PC-3 (cell line): ENCODE data around the gene SHROOM3. TPM values are rescaled to one million over a fixed set of nuclear protein-coding genes. Genes with fewer than 3 reads are reported as not detected.
"Not testable (repeated sequence)": the region's sequence is repeated elsewhere in the genome, so short reads cannot be mapped to it uniquely, and the experiment has no call there.

Experiments used
- ATAC-seq: fragments of 200-7000 bp; cut with Tn5 transposase; 2 replicates; pipeline ENCODE4 v1.9.1; 2020; ENCODE audit warnings: mild to moderate bottlenecking, moderate library complexity
- BruUV-seq: library from RNA; stranded (reverse); fragments of 400-500 nt; replicated peaks from 2 replicates; lab custom pipeline; 2021; lab: Mats Ljungman, UMichigan
- CTCF ChIA-PET: fragments of 300-600 bp; sonication (Branson Sonifier 250); formaldehyde crosslinking; loops from one replicate; lab custom pipeline; 2022; ENCODE audit warnings: antibody characterized with exemption; lab: Charles Lee
- POLR2A ChIA-PET: fragments of 300-600 bp; sonication (Branson Sonifier 250); formaldehyde crosslinking; loops from one replicate; lab custom pipeline; 2022; ENCODE audit warnings: antibody characterized with exemption; ENCODE audit not compliant: unreplicated experiment; lab: Charles Lee
- DNase-seq: peaks from one replicate; pipeline ENCODE4 v3.0.0-alpha.2; 2015
- H2AFZ ChIP-seq: fragments of 300-600 bp; sonication (generic); 2 replicates; pipeline ENCODE4 v1.6.0; 2016; ENCODE audit warnings: antibody characterized with exemption, low read length
- H3F3A ChIP-seq: fragments of 300-600 bp; sonication (generic); one replicate; pipeline ENCODE4 v1.6.0; 2017; ENCODE audit warnings: antibody characterized with exemption, low read length, control low read depth, mild to moderate bottlenecking; ENCODE audit not compliant: unreplicated experiment
- H3K27ac ChIP-seq: fragments of 300-600 bp; sonication (generic); 2 replicates; pipeline ENCODE4 v1.5.1; 2016; ENCODE audit warnings: mild to moderate bottlenecking, low read length
- H3K27me3 ChIP-seq: fragments of 300-600 bp; sonication (generic); 2 replicates; pipeline ENCODE4 v1.6.1; 2016; ENCODE audit warnings: low read length, mixed read lengths
- H3K36me3 ChIP-seq: fragments of 300-600 bp; sonication (generic); 2 replicates; pipeline ENCODE4 v1.6.1; 2016; ENCODE audit warnings: low read depth, mixed run types, low read length, mixed read lengths
- H3K4me1 ChIP-seq: fragments of 300-600 bp; sonication (generic); 2 replicates; pipeline ENCODE4 v1.5.1; 2016; ENCODE audit warnings: low read length; ENCODE audit not compliant: insufficient read depth
- H3K4me2 ChIP-seq: fragments of 300-600 bp; sonication (generic); 2 replicates; pipeline ENCODE4 v1.6.0; 2016; ENCODE audit warnings: low read length
- H3K4me3 ChIP-seq: fragments of 300-600 bp; sonication (generic); 2 replicates; pipeline ENCODE4 v1.5.1; 2016; ENCODE audit warnings: mild to moderate bottlenecking, low read length, mixed read lengths
- H3K79me2 ChIP-seq: fragments of 300-600 bp; sonication (generic); 2 replicates; pipeline ENCODE4 v1.6.1; 2017; ENCODE audit warnings: low read length, mixed read lengths
- H3K9ac ChIP-seq: fragments of 300-600 bp; sonication (generic); 2 replicates; pipeline ENCODE4 v1.6.0; 2016; ENCODE audit warnings: mild to moderate bottlenecking, low read length
- H3K9me2 ChIP-seq: fragments of 300-600 bp; sonication (generic); replicated peaks from 2 replicates; pipeline ENCODE4 v1.6.1; 2016; ENCODE audit warnings: mixed run types, low read length, mixed read lengths
- H3K9me3 ChIP-seq: fragments of 300-600 bp; sonication (generic); 2 replicates; pipeline ENCODE4 v1.6.1; 2016; ENCODE audit warnings: low read length, mixed read lengths
- H4K20me1 ChIP-seq: fragments of 300-600 bp; sonication (generic); 2 replicates; pipeline ENCODE4 v1.6.1; 2016; ENCODE audit warnings: low read length, mixed read lengths
- EZH2 ChIP-seq: fragments of 300-600 bp; sonication (generic); IDR thresholded peaks from one replicate; pipeline ENCODE4 v1.6.1; 2017; ENCODE audit warnings: antibody characterized with exemption, mild to moderate bottlenecking, low read length; ENCODE audit not compliant: unreplicated experiment
- EZH2phosphoT487 ChIP-seq: fragments of 300-600 bp; sonication (generic); IDR thresholded peaks from 2 replicates; pipeline ENCODE4 v1.6.1; 2018; ENCODE audit warnings: mild to moderate bottlenecking, antibody characterized with exemption, low read length, borderline replicate concordance
- intact Hi-C: fragments of 100-400 bp; cut with micrococcal nuclease; formaldehyde crosslinking; loops from 2 replicates; pipeline ENCODE4 v1.9.0; 2023
- total RNA-seq: library from RNA; depleted of rRNA; stranded (reverse); fragments of >200 nt; gene quantifications from 2 replicates; pipeline ENCODE4 v1.2.3, GENCODE V29; 2014
- TF ChIP-seq, protein P1 (sequence below): fragments of 300-600 bp; sonication (generic); conservative IDR thresholded peaks from 2 replicates; pipeline ENCODE4 v1.5.1; 2017; ENCODE audit warnings: antibody characterized with exemption, low read depth, mild to moderate bottlenecking, low read length

SHROOM3 gene
- total RNA-seq, 1 experiment from 2014 or later: 27.8 TPM

DNA sequence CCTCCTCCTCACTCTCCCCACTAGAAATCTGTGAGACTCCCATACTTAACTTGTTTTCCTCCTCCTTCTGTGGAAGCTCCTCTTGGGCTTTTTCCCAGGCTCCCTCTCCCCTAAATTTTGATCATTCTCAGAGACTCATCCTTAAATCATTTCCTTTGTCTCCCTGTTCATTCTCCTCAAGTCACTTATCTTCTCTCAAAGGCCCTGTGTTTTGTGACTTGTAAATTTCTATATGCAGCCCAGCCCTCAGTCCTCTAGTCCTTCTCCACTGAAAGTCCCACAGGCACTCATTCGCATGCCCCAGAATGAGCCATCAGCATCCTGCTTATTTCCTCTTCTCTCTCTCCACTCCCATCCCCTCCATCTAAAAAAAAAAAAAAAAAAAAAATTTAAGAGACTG is 291.1 kb downstream of the SHROOM3 start:
- Histone ChIP-seq H3K9me3 (no peaks in the 10 kb centered on the region), H3K79me2 (peaks cover 30% of the 10 kb centered on the region), H3K36me3 (no peaks in the 10 kb centered on the region), H4K20me1 (no peaks in the 10 kb centered on the region), H3K4me3 (no peak overlapping the region), H3K4me1 (peaks cover 32% of the 10 kb centered on the region), H3K9me2 (no peaks in the 10 kb centered on the region), H3K4me2 (no peak overlapping the region), H3K9ac (no peak overlapping the region), H3F3A (no peaks in the 10 kb centered on the region), H3K27ac (no peak overlapping the region), H2AFZ (no peak overlapping the region), H3K27me3 (no peaks in the 10 kb centered on the region)
- POLR2A ChIA-PET: no interaction called here
- no TSS peak for BruUV-seq
- intact Hi-C loops: no loop called here
- DNase-seq (no peak), ATAC-seq (no peak)
- TF ChIP-seq EZH2 (no peak), EZH2phosphoT487 (no peak)
- TF ChIP-seq, protein P1, sequence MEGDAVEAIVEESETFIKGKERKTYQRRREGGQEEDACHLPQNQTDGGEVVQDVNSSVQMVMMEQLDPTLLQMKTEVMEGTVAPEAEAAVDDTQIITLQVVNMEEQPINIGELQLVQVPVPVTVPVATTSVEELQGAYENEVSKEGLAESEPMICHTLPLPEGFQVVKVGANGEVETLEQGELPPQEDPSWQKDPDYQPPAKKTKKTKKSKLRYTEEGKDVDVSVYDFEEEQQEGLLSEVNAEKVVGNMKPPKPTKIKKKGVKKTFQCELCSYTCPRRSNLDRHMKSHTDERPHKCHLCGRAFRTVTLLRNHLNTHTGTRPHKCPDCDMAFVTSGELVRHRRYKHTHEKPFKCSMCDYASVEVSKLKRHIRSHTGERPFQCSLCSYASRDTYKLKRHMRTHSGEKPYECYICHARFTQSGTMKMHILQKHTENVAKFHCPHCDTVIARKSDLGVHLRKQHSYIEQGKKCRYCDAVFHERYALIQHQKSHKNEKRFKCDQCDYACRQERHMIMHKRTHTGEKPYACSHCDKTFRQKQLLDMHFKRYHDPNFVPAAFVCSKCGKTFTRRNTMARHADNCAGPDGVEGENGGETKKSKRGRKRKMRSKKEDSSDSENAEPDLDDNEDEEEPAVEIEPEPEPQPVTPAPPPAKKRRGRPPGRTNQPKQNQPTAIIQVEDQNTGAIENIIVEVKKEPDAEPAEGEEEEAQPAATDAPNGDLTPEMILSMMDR: no peak
- CTCF ChIA-PET: interaction anchor here (0.6 kb wide), 1 partner anchor 27 kb away, joined by 3 read pairs; no protein-coding TSS in a partner anchor

DNA sequence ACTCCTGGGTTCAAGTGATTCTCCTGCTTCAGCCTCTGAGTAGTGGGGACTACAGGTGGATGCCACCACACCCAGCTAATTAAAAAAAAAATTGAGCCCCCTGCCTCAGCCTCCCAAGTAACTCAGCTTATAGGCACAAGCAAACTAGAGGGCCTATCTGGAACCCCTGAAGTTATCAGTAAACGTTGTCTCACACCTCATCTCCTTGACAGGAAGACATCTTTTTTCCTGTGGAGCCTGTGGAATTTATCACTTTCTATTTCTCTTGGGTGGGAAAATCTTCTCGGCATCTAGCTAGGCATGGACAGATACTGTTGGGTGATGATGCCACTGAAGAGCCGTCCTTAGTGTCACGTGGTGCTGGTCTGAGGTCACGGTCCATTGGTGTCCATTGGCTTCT is 291.6 kb downstream of the SHROOM3 start:
- no peak overlapping the region for H3K27ac ChIP-seq
- POLR2A ChIA-PET: no interaction called here

DNA sequence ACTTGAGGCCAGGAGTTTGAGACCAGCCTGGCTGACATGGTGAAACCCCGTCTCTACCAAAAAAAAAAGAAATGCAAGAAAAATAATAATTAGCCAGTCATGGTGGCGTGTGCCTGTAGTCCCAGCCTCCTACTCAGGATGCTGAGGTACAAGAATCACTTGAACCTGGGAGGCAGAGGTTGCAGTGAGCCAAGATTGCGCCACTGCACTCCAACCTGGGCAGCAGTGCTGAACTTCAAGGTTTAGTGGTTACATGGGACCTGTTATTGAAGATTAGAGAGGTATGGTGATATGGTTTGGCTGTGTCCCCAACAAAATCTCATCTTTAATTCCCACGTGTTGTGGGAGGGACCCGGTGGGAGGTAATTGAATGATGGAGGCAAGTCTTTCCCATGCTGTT is 292.9 kb downstream of the SHROOM3 start:
- peaks cover 22% of the 10 kb centered on the region for H3K79me2 ChIP-seq
- H3F3A ChIP-seq, H3K27me3 ChIP-seq, H3K9ac ChIP-seq, BruUV-seq, H3K9me3 ChIP-seq, H3K4me2 ChIP-seq, CTCF ChIA-PET, DNase-seq, H3K9me2 ChIP-seq, H3K27ac ChIP-seq, H2AFZ ChIP-seq, H3K4me3 ChIP-seq, H4K20me1 ChIP-seq, H3K36me3 ChIP-seq, ATAC-seq, POLR2A ChIA-PET, intact Hi-C loops: not testable (repeated sequence)
- peaks cover 34% of the 10 kb centered on the region for H3K4me1 ChIP-seq

More for the DNA sequence above, 291.6 kb downstream of the SHROOM3 start:
- intact Hi-C loops: no loop called here
- no peak overlapping the region for H2AFZ ChIP-seq
- H3K27me3 ChIP-seq: no peaks in the 10 kb centered on the region
- peaks cover 26% of the 10 kb centered on the region for H3K79me2 ChIP-seq
- ATAC-seq: no peak
- BruUV-seq: no TSS peak
- no peak overlapping the region for H3K4me3 ChIP-seq
- H3K36me3 ChIP-seq: no peaks in the 10 kb centered on the region
- H3K4me1 ChIP-seq: peaks cover 32% of the 10 kb centered on the region
- CTCF ChIA-PET: interaction anchor here (0.6 kb wide), 1 partner anchor 27 kb away, joined by 3 read pairs; no protein-coding TSS in a partner anchor
- no peaks in the 10 kb centered on the region for H3K9me3 ChIP-seq
- H3F3A ChIP-seq: no peaks in the 10 kb centered on the region
- TF ChIP-seq EZH2: no peak
- no peak for TF ChIP-seq EZH2phosphoT487
- TF ChIP-seq, protein P1: no peak
- H3K9ac ChIP-seq: no peak overlapping the region
- H4K20me1 ChIP-seq: no peaks in the 10 kb centered on the region
- no peak overlapping the region for H3K4me2 ChIP-seq
- no peak for DNase-seq
- H3K9me2 ChIP-seq: no peaks in the 10 kb centered on the region
